ENCODE data around the gene RBFOX1.
"Not testable (repeated sequence)": the region's sequence is repeated elsewhere in the genome, so short reads cannot be mapped to it uniquely, and the experiment has no call there.

Gene RBFOX1

DNA sequence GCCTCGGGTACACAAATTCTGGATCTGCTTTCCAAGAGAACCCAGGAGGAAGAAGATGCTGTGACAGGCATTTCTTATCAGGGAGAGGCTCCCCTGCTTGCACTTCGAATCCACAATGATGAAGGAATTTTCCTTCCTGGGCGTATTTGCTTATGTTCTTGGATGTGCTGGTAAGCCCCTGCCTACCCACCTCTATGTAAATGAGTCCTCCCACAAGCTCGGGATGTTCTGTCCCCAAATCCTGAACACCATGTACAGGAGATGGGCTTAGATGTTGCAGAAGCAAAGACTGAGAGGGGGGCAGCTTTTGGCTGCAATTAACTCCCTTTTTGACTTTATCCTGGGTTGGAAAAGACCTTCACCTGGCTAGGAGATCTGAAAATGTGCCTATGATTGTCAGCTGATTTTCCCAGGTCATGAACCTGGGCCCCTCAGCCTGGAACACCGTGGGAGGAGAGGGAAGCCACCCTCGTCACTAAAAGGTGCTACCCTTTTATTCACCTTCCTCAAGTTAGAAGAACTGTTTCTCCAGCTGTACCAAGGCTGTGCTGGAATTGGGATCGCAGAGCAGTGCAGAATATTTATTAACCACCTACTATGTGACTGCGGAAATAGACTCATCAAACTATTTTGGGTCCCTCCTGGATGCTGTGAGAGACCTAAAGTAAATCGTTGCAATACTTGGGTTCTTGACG lies 150.1 kb downstream of the RBFOX1 start:
- no peak for DNase-seq

DNA sequence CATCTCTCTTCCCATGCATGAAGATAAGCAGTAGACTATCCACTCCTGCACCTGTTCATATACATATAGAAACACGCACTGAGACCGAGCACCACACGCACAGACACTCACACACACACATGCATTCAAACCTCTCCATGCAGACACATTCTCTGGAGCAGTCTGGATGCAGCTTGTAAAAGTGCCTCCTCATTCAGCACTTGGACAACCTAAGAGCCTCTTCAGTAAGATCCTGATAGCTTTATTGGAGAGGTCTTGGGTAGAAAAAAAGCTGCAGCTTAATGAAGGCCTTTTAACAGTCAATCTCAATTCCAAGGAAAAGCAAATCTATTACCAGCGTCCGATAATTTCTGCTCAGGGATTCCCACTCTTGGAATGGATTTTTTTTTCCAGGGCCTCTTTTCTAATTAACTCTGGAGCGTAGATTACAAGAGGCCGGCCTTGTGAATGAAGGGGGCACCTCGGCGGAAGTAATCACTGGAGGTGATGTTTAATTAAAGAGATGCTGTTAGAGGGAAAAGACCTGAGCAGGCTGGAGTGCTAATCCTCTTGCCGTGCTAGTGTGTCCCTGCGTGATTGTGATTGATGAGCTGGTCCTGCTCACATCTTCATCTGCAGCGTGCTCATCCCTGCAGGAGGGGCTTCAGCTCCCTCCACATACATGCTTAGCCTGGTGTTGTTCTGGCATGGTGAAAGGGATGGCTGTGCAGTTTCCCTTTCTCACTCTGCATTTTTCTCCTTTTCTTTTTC lies 155.1 kb downstream of the RBFOX1 start:
- no peak for DNase-seq

DNA sequence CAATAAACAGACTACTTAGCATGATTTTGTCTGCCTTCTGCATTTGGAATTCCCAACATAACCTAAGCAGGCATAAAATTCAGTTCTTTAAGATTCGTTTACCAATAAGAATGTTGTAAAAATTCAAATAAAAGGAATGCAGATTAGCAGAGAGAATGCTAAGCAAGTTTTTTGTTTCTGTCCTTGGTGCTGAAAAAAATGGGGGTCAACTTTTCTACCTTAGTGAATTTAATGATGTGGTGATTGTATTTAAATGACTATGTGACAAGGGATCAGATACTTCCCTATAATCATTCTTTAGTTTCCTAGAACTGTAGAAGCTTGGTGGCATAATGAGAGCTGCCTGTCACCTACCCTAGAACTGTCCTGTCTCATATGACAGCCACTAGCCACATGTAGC lies 159.5 kb downstream of the RBFOX1 start:
- DNase-seq, result no peak

DNA sequence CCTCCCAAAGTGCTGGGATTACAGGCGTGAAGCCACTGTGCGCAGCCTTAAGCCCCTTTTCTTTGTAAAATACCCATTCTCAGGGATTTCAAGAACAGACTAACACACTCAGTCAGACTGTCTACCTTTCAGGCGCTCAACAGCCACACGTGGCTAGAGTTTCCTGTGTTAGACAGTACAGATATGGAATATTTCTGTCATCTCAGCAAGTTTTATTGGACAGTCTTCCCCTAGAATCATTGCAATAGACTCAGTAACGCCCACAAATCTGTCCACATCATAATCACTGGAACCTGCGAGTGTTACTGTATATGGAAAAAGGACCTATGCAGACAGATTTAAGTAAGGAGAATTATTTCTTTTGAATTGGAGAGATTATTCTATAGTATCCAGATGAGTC lies 160.5 kb downstream of the RBFOX1 start:
- no peak for DNase-seq

DNA sequence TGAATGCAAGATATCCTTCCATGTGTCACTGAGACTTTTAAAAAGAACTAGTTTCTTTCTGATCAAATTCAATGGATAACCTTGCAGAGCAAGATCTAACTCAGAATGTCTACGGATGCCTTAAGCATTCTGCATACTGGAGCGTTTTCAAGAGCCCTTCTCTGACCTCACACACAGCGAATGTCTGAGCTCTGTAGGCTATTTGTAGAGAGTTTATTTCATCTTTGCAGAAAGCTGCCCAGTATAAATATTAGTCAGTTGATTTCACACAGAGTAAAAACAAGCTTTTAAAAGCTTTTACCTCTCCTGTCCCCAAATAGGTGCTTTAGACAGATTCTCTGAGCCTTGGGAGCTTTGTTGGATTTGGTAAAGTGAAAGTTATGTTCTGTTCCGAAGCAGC lies 165.0 kb downstream of the RBFOX1 start:
- DNase-seq, result no peak

DNA sequence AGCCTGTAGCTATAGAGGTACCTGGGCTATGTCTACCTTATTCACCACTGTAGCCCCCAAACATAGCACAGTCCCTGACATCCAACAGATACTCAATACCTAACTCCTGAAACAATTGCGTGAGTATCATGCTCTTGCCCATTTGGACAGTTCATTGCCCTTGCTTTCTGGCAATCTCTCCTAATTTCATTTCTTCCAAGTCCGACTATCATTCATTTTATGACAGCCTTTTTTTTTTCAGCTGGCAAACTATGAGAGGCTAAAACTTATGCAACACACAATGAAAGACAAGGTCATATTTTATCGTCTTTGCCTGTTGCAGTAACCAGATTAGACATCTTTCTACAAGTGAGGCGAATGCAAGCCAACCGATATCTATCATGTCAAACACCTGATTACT lies 169.2 kb downstream of the RBFOX1 start:
- no peak for DNase-seq

DNA sequence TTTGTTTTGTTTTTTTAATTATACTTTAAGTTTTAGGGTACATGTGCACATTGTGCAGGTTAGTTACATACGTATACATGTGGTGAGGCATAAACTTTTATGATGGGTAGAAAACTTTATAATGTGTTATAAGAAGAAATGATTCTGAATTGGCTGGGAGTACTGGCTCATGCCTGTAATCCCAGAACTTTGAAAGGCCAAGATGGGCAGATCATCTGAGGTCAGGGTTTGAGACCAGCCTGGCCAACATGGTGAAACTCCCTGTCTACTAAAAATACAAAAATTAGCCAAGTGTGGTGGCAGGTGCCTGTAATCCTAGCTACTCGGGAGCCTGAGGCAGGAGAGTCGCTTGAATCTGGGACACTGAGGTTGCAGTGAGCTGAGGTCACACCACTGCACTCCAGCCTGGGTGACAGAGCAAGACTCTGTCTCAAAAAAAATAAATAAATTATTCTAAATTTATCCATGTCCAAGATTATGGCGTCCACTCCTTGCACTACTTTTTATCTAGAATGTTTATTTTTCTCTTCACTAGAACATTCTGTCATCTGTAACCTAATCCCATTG lies 170.0 kb downstream of the RBFOX1 start:
- not testable (repeated sequence) for DNase-seq

DNA sequence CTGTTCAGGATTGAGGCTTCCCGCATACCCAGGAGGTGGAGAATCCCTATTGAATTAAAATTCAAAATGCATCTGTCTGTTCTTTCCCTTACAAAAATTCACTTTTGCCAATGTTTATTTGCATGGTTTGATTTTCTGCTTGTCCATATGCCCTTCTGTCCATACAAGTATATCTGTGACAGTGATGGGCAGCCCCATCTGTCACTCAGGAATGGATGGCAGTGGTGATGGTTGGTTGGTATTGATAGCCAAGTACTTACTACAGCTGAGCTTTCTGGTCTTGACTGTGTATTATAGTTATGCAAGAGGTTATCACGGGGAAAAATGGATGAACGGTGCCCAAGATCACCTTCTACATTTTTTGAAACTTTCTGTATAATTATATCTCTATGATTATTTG lies 171.0 kb downstream of the RBFOX1 start:
- no peak for DNase-seq

DNA sequence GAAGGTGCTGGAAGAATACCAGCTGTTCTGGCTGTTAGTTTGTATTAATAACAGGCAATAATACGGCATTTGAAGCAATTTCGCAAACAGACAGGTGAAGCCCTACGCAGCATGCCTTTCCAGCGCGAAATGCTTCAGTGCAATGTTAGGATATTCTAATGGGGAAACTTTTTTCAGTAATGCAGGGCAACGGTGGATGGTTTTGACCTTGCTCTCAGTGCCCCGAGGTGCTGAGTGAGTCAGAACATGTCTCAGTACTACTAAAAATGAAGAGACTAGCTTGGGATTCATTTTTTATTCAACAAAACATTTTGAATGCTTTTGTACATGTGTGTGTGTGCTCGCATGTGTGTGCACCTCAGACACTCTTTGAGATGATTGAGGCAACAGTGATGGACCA lies 172.2 kb downstream of the RBFOX1 start:
- DNase-seq, result no peak

DNA sequence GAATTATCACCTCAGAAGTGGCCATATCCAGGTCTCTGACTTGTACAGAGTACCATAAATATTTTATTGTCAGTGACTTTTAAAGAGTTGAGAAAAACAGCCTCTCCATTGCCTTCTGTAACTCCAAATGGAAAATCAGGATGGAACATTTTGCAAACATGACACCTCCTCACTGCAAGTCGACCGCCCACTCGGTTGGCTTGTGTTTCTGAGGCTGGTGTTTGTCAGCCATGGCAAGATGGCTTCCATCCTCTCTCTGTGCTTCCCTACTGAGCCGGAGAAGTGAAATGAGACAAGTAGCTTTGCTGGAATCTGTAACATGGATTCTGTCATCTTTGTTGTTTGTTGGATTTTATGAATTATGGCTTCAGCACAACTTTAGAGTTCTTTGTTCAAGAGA lies 172.8 kb downstream of the RBFOX1 start:
- DNase-seq, result no peak

DNA sequence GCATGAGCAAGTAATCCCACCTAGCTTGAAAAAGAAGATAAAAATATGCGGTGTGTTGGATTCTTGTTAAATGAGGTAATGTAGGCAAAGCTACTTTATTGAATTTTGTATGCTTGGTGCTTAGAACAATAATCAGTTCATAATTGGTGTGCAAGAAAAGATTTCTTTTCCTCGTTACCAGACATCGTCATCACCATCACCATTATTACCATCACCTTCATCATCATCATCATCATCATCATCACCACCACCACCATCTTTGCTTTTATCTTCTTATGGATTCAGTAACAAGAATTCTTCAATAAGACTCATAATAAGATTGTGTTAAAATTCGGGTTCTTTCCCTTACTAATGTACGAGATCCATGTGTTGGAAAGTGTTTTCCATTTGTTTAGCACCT lies 173.7 kb downstream of the RBFOX1 start:
- DNase-seq, result no peak

DNA sequence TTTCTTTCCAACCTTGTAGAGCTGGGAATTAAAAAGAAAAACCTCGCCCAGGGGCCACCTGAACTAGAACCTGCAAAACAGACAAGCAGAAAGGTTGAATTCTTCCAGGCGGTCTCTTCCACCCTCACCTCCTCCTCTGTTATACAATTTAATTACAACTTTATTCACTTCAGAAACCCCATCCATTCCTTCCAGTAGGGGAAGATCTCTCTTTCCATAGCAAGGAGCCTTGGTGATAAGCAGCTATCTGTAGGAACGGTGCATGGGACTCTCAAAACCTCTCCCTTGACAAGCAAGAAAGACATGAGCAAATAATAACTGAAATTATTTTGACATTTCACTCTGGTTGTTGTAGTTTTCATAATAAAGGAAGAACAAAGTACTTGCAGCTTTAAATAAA lies 176.0 kb downstream of the RBFOX1 start:
- DNase-seq, result no peak

DNA sequence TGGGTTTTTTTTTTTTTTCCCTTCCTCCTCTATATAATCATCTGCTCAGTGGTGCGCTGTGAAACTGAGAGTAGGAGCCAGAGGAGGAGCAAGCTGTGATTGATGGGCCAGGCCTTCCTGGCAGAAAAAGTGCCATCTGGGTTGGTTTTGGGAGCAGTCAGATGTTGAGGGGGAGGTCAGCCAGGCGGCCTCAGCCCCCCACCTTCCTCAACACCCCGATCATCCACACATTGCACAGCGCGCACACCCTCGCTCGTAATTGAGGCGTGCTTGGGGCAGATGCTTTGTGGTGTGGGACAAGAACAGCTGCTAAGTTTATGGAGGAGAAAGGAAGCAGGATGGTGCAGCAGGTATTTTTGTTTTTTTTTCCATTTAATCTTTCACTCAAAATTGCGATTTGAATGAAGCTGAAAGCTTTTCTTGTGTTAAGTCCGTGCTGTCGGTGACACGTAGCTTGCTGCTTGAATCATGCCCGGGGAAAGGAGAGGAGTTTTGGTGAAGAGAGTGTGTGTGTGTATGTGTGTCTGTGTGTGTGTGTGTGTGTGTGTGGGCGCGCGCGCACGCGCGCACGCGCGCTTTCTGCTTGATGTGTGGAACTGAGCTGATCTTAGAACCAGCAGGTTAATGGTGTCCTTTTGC lies 177.4 kb downstream of the RBFOX1 start:
- DNase-seq, result no peak

DNA sequence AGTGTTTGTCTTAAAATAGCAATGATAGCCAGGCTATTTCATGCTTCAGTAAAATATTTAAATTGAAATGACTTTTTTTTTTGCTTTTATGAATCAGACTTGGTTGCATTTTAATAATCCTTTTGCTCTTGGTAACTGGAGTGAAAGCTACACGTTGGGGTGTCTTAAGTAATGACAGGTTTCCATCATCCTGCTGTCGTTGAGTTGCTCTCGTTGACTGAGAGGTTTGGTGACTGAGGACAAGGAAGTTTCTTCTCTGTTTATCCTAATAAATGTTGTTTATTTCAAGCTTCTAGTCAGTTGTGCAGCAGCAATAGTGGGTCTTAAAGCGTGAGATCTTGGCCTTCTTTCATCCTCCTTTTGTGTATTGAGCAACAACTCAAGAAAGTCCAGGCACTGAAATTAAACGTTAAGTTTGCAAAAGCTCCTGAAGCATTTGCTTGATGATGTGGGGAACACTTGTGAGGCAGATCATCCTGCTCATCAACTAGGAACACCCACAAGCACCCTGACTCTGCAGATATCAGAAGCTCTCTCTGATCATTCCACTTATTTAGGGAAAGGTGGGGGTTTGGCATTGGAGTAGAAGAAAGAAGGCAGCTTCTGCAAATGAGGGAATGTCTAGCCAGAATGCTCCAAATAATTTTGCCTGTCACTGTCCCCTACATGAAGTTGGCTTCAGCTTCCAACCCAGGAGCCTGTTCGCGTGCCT lies 179.1 kb downstream of the RBFOX1 start:
- DNase-seq, result no peak

DNA sequence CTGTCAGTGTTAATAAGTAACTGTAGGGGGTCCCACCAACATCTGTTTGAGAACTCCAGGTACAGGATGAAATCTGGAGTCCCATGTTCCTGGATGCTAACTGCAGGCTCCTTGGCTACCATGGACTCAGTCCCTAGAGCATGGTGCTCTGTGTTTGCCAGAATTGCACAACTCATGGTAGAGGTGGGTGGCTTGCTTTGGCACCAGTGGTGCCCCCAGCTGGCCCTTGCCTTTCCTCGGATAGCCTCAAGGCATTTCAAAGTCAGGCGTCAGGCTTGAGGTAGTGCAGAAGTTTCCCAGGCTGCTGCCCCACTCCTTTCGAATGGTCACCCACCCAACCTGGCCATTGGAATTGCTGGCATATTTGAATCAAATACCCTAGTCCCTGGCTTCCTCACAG lies 179.9 kb downstream of the RBFOX1 start:
- DNase-seq, result no peak

DNA sequence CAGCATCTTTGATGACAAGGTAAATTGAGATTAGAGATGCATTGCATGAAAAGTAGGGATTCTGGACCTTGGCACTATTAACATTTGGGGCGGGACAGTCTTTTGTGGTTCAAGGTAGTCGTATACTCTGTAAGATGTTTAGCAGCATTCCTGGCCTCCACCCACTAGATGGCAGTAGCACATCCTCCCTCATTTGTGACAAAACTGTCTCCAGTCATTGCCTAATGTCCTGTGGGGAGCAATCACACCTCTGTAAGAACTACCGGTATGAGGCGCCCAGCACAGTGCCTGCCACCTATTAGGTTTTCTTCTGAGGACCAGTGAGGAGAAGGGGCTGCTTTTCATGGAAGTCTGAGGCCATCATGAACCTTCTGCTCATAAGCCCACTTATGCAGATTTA lies 180.8 kb downstream of the RBFOX1 start:
- DNase-seq, result no peak

DNA sequence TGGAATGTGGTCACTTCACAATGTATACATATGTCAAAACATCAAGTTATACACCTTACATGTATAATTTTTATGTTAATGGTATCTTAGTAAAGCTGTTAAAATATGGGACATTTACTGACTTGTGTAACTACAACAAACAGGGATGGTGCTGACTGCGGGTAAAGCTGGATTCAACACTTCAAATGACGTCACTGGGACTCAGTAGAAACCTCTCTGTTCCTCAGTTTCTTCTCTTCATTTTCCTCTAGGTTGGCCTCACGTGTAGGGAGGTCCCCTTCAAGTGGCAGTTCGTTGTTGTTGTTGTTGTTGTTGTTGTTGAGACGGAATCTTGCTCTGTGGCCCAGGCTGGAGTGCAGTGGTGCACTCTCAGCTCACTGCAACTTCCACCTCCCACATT lies 182.9 kb downstream of the RBFOX1 start:
- DNase-seq, result no peak

DNA sequence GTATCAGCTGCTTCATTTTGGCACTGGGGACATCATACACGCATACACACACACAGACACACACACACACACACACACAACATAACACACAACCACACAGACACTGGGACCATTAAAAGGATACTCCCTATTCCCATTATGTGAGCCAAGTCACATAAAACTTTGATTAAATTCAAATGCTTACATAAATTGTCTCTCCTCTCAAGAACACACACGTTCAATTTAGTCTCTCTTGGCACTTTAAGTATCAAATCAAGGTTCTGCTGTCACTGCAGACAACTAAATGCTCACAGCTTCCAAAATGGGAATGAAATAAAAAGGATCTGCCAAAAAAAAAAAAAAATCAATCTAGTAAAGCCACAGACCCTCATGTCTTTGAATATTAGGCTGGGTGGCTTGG lies 184.9 kb downstream of the RBFOX1 start:
- DNase-seq, result no peak

DNA sequence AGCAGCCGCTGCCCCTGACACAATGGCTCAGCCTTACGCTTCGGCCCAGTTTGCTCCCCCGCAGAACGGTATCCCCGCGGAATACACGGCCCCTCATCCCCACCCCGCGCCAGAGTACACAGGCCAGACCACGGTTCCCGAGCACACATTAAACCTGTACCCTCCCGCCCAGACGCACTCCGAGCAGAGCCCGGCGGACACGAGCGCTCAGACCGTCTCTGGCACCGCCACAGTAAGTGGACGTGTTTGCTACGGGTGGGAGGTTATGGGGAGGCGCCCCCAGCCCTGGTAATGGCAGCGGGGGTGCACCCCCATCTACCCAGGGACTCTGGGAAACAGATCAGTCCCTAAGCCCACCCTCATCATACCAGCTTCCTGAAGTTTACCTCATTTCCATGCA lies 185.5 kb downstream of the RBFOX1 start:
- DNase-seq, result no peak

DNA sequence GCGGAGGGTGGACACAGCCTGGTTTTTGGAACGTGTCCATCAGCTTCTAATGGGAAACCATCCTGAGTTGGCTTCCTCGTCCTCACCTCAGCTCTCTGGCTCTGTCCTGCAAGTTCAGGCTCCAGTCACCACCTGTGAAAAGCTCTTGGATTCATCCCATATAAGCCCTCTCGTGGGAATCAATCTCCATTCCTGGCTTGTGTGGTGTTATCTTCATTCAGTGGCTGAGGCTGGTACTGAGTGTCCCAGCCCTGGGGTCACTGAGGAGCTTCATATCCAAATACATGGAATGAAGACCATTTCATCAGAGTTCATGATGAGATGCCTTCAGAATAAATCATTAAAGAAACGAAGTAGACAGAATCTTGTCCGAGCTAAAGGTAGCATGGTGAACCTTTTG lies 189.2 kb downstream of the RBFOX1 start:
- DNase-seq, result no peak

DNA sequence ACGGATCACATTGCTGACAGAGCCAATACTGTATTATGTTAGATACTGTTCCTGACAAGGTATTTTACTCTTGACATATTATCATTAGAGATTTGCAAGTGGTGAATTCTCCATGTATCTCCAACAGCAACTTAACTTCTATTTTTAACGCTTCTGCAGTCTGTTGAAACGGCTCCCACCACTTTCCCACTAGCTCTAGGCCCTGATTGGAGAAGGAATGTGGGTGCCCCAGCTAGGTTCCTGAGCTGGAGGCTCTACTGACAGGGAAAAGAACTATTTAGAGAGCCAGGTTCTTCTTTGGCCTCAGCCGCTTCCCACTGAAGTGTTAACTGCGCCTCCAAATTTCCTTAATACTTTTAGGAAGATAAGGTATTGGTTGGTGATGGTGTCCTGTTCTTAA lies 191.8 kb downstream of the RBFOX1 start:
- no peak for DNase-seq

DNA sequence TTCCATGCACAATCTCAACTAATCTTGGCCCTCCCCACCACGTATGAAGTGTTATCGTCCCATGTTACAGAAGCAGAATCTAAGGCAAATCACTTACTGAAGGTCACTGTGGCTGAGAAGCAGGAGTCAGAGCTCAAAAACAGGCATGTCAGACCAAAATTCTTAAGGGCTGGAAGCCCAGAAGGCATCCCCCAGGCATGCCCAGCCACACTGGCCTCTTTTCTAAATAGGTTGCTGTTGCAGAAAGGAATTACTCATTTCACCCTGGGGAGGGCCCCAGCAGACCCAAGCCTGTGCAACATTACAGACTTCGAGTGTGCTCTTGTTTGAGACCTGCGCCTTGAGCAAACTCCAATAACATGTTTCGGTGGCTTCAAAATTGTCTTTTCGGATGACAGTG lies 194.1 kb downstream of the RBFOX1 start:
- no peak for DNase-seq

DNA sequence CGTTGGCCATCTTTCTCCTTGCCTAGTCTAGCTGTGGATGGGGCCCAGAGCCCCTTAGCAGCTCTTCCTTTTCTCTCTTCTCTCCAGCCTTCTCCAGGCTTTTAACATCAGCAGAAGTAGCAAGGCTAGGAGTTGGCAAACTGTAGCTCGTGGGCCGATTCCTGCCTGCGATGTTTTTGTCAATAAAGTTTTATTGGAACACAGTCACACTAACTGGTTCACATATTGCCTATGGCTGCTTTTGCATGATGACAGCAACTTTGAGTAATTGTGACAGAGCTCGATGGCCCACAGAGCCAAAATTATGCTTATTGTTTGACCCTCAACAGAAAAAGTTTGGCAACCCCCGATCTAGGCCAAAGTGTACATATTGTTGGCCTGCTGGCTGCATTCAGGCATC lies 199.9 kb downstream of the RBFOX1 start:
- DNase-seq, result no peak
